B cell (primary cell): Measurements from ENCODE around the gene LGALS4. TPM values are rescaled to one million over a fixed set of nuclear protein-coding genes. Genes with fewer than 3 reads are reported as not detected.

Experiments used
- ATAC-seq: fragments of 200-7000 bp; cut with Tn5 transposase; one replicate; pipeline ENCODE4 v1.10.0; 2021; ENCODE audit warnings: low read depth, mild to moderate bottlenecking, moderate number of reproducible peaks, moderate library complexity
- CTCF ChIA-PET: fragments of 350-600 bp; sonication (Branson Sonifier 250); formaldehyde crosslinking; loops from one replicate; lab custom pipeline; 2021; ENCODE audit warnings: antibody characterized with exemption, inconsistent platforms; lab: Charles Lee
- POLR2A ChIA-PET: fragments of 350-600 bp; sonication (Branson Sonifier 250); formaldehyde crosslinking; loops from one replicate; lab custom pipeline; 2021; ENCODE audit warnings: antibody characterized with exemption; lab: Charles Lee
- DNase-seq: peaks from one replicate; pipeline ENCODE4 v3.0.0; 2013
- H2AFZ ChIP-seq: 2 replicates; pipeline ENCODE4 v1.6.1; 2012; ENCODE audit warnings: mild to moderate bottlenecking, low read depth, low read length; ENCODE audit not compliant: insufficient read depth, poor library complexity, severe bottlenecking
- H3K27ac ChIP-seq, 2 donors: 1 replicate in 1 of 2; 2 replicates in 1 of 2; pipeline ENCODE4 v1.5.1; 2012 to 2013; ENCODE audit warnings: low read length in 2 of 2, mild to moderate bottlenecking in 2 of 2, moderate library complexity in 1 of 2
- H3K27me3 ChIP-seq, 4 experiments: fragments of 200-600 bp in 1 of 4; sonication (generic) in 1 of 4; replicated peaks in 1 of 4; 1 replicate in 2 of 4; 2 replicates in 2 of 4; pipeline versions ENCODE4 v1.6.1 to v1.7.0; 2013 to 2016; ENCODE audit warnings: low read length in 3 of 4, mild to moderate bottlenecking in 2 of 4, mixed read lengths in 1 of 4, moderate library complexity in 1 of 4; ENCODE audit not compliant: insufficient read depth in 4 of 4, control insufficient read depth in 3 of 4; ENCODE audit errors: control extremely low read depth in 1 of 4
- H3K36me3 ChIP-seq, 2 experiments: replicated peaks in 1 of 2; 1 replicate in 1 of 2; 2 replicates in 1 of 2; pipeline versions ENCODE4 v1.6.1 to v1.7.1; 2013; ENCODE audit warnings: low read length in 1 of 2; ENCODE audit not compliant: insufficient read depth in 2 of 2, control insufficient read depth in 1 of 2; ENCODE audit errors: control extremely low read depth in 1 of 2, extremely low read depth in 1 of 2
- H3K4me1 ChIP-seq, 2 donors: fragments of 200-600 bp in 1 of 2; sonication (generic) in 1 of 2; 1 replicate in 1 of 2; 2 replicates in 1 of 2; pipeline versions ENCODE4 v1.5.1 to v1.6.1; 2013 to 2017; ENCODE audit warnings: low read length in 2 of 2; ENCODE audit not compliant: control insufficient read depth in 2 of 2, insufficient read depth in 2 of 2
- H3K4me2 ChIP-seq: replicated peaks from 2 replicates; pipeline ENCODE3; 2012; ENCODE audit warnings: mild to moderate bottlenecking, low read depth, low read length; ENCODE audit not compliant: poor library complexity, severe bottlenecking
- H3K4me3 ChIP-seq, 5 experiments: fragments of 200-600 bp in 1 of 5; sonication (generic) in 1 of 5; 1 replicate in 3 of 5; 2 replicates in 2 of 5; pipeline versions ENCODE4 v1.5.1 to v1.7.0; 2011 to 2016; ENCODE audit warnings: low read length in 4 of 5, mild to moderate bottlenecking in 4 of 5, low read depth in 2 of 5, control low read depth in 1 of 5, moderate library complexity in 1 of 5; ENCODE audit not compliant: insufficient read depth in 1 of 5; ENCODE audit errors: control extremely low read depth in 1 of 5, extremely low read depth in 1 of 5
- H3K79me2 ChIP-seq: fragments of 200-600 bp; sonication (generic); one replicate; pipeline ENCODE4 v1.6.0; 2016; ENCODE audit warnings: low read length; ENCODE audit not compliant: control insufficient read depth, insufficient read depth
- H3K9ac ChIP-seq: fragments of 200-600 bp; sonication (generic); 2 replicates; pipeline ENCODE4 v1.6.1; 2017; ENCODE audit warnings: mild to moderate bottlenecking, low read length, moderate library complexity
- H3K9me3 ChIP-seq, 3 donors: one replicate each; pipeline versions ENCODE4 v1.6.1 to v1.7.1; 2013; ENCODE audit warnings: low read length in 2 of 3; ENCODE audit not compliant: control insufficient read depth in 2 of 3, insufficient read depth in 1 of 3; ENCODE audit errors: control extremely low read depth in 1 of 3
- H4K20me1 ChIP-seq: 2 replicates; pipeline ENCODE4 v1.6.0; 2012; ENCODE audit warnings: mild to moderate bottlenecking, low read length; ENCODE audit not compliant: insufficient read depth, control insufficient read depth, poor library complexity, severe bottlenecking
- H3K27ac Mint-ChIP-seq: one replicate; pipeline ENCODE4 v1.8.0; 2021; ENCODE audit warnings: mixed read lengths
- H3K27me3 Mint-ChIP-seq: one replicate; pipeline ENCODE4 v1.8.0; 2021; ENCODE audit warnings: mixed read lengths
- H3K4me1 Mint-ChIP-seq: one replicate; pipeline ENCODE4 v1.8.0; 2021; ENCODE audit warnings: mixed read lengths
- H3K4me3 Mint-ChIP-seq: one replicate; pipeline ENCODE4 v1.8.0; 2021; ENCODE audit warnings: mixed read lengths
- H3K9me3 Mint-ChIP-seq: one replicate; pipeline ENCODE4 v1.8.0; 2022; ENCODE audit warnings: mixed read lengths; ENCODE audit not compliant: insufficient read depth
- EZH2 ChIP-seq: IDR thresholded peaks from 2 replicates; pipeline ENCODE4 v1.6.1; 2012; ENCODE audit warnings: borderline replicate concordance, low read depth, mild to moderate bottlenecking, moderate library complexity, low read length; ENCODE audit not compliant: insufficient read depth, poor library complexity, severe bottlenecking
- WGBS: methylation state at CpG from one replicate; pipeline ENCODE4 v1.1.5; 2013; ENCODE audit warnings: missing lambda C conversion rate; ENCODE audit not compliant: insufficient coverage; 5-methylcytosine and 5-hydroxymethylcytosine counted together
- intact Hi-C: fragments of 100-400 bp; cut with micrococcal nuclease; formaldehyde crosslinking; loops from one replicate; pipeline ENCODE4 v1.10.0; 2022
- polyA plus RNA-seq: library from polyadenylated mRNA; depleted of rRNA; stranded (reverse); fragments of >200 nt; gene quantifications from 2 replicates; pipeline ENCODE4 v1.2.3, GENCODE V29; 2012
- total RNA-seq, 2 donors: library from RNA; stranded (reverse); fragments of 120-200 nt in 1 of 2; gene quantifications; 1 replicate in 1 of 2; 2 replicates in 1 of 2; pipeline versions ENCODE4 v1.2.3 to v1.2.4, GENCODE V29; 2013 to 2022
- TF ChIP-seq, protein P1 (sequence below): fragments of 200-600 bp; IDR thresholded peaks from one replicate; pipeline ENCODE4 v1.8.0; 2022; ENCODE audit warnings: antibody characterized with exemption, mild to moderate bottlenecking

LGALS4 gene
- total and polyA plus RNA-seq, 2 donors (not counting 1 experiment from before 2014, with no cell fraction given), result 5.4 to 8.4 TPM

DNA sequence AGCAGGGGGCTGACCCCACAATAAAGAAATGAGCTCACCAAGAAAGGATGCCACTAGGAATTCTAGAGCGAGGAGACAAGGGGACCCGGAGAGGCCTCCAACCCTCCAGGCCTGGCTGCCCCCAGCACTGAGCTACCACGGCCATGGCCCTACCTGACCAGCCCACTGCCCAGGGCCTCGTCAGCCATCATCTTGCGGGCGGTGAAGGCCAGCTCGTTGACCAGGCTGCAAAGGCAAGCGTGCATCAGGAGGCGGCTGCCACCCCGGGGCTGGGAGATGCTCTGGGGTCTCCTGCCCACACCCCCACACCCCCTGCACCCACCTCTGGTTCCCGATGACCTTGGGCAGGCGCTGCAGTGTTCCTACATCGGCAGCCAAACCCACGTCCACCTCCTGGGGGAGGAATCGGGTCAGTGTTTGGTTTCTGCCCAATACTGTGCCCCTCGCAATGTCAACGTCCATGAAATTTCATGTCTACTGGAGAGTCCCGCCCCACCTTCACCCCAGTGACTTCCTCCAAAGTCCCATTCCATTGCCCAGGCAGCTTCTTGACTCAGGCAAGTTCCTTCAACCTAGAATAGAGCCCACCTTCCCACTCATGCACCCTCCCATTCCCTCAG, 3.5 kb upstream of the LGALS4 start:
- 93% methylated on average over 18 of the region's 18 CpGs for WGBS
- Histone ChIP-seq H3K27me3 (no peaks in the 10 kb centered on the region), H3K9ac (no peak overlapping the region), H3K4me3 (no peak overlapping the region), H3K4me1 (no peaks in the 10 kb centered on the region), H4K20me1 (peaks cover 27% of the 10 kb centered on the region), H3K9me3 (no peaks in the 10 kb centered on the region), H2AFZ (no peak overlapping the region), H3K36me3 (peaks cover 0 to 42% of the 10 kb centered on the region in 2 experiments), H3K4me2 (no peak overlapping the region), H3K79me2 (peaks cover 9% of the 10 kb centered on the region), H3K27ac (no peak overlapping the region)
- intact Hi-C loops, result no loop called here
- DNase-seq (no peak), ATAC-seq (no peak)
- no peaks in the 10 kb centered on the region for H3K9me3 Mint-ChIP-seq
- CTCF ChIA-PET, result no interaction called here
- no peaks in the 10 kb centered on the region for H3K27me3 Mint-ChIP-seq
- POLR2A ChIA-PET, result interaction anchor here (1.1 kb wide), 1 partner anchor 33 kb away, joined by 4 read pairs; no protein-coding TSS in a partner anchor
- H3K4me1 Mint-ChIP-seq, result peaks cover 2% of the 10 kb centered on the region
- H3K27ac Mint-ChIP-seq, result no peak overlapping the region
- TF ChIP-seq, protein P1, sequence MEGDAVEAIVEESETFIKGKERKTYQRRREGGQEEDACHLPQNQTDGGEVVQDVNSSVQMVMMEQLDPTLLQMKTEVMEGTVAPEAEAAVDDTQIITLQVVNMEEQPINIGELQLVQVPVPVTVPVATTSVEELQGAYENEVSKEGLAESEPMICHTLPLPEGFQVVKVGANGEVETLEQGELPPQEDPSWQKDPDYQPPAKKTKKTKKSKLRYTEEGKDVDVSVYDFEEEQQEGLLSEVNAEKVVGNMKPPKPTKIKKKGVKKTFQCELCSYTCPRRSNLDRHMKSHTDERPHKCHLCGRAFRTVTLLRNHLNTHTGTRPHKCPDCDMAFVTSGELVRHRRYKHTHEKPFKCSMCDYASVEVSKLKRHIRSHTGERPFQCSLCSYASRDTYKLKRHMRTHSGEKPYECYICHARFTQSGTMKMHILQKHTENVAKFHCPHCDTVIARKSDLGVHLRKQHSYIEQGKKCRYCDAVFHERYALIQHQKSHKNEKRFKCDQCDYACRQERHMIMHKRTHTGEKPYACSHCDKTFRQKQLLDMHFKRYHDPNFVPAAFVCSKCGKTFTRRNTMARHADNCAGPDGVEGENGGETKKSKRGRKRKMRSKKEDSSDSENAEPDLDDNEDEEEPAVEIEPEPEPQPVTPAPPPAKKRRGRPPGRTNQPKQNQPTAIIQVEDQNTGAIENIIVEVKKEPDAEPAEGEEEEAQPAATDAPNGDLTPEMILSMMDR, result no peak
- TF ChIP-seq EZH2, result no peak
- no peak overlapping the region for H3K4me3 Mint-ChIP-seq
